H1 (cell line): ENCODE data around the gene EGF. TPM values are rescaled to one million over a fixed set of nuclear protein-coding genes. Genes with fewer than 3 reads are reported as not detected.

Experiments used
- ATF2 ChIP-seq: IDR thresholded peaks from 2 replicates; pipeline ENCODE4 v1.6.1; 2012; ENCODE audit warnings: low read length, inconsistent platforms
- CBX5 ChIP-seq: fragments of 300-800, 300-1000 bp; sonication (generic); IDR thresholded peaks from 2 replicates; pipeline ENCODE4 v1.7.1; 2016; ENCODE audit warnings: antibody characterized with exemption, low read length, low read depth
- CHD7 ChIP-seq: fragments of 300-600 bp; sonication (generic); IDR thresholded peaks from 2 replicates; pipeline ENCODE4 v1.7.1; 2012; ENCODE audit warnings: low read length, moderate library complexity, mild to moderate bottlenecking, inconsistent platforms; ENCODE audit not compliant: insufficient replicate concordance
- CREB1 ChIP-seq: IDR thresholded peaks from 2 replicates; pipeline ENCODE4 v1.6.1; 2012; ENCODE audit warnings: inconsistent platforms
- CTBP2 ChIP-seq: IDR thresholded peaks from 2 replicates; pipeline ENCODE4 v1.7.0; 2011; ENCODE audit warnings: borderline replicate concordance, mild to moderate bottlenecking, moderate library complexity, mixed read lengths, low read length; ENCODE audit not compliant: insufficient read depth, insufficient read length
- EP300 ChIP-seq, 2 experiments: IDR thresholded peaks; 1 replicate in 1 of 2; 2 replicates in 1 of 2; pipeline ENCODE4 v1.6.1; 2011 to 2012; ENCODE audit warnings: low read depth in 2 of 2, low read length in 2 of 2, mild to moderate bottlenecking in 2 of 2, borderline replicate concordance in 1 of 2, inconsistent platforms in 1 of 2, moderate library complexity in 1 of 2
- PHF8 ChIP-seq: fragments of 200-600 bp; sonication (generic); conservative IDR thresholded peaks from 2 replicates; pipeline ENCODE4 v1.7.1; 2012; ENCODE audit warnings: low read depth, mild to moderate bottlenecking, inconsistent platforms, low read length, moderate library complexity
- RNF2 ChIP-seq: fragments of 200-900, 300-1000 bp; sonication (generic); IDR thresholded peaks from 2 replicates; pipeline ENCODE4 v1.7.1; 2016; ENCODE audit warnings: borderline replicate concordance, low read depth, mild to moderate bottlenecking, antibody characterized with exemption, low read length; ENCODE audit not compliant: poor library complexity, severe bottlenecking; ENCODE audit errors: missing control alignments
- ZNF274 ChIP-seq: IDR thresholded peaks from 2 replicates; pipeline ENCODE4 v1.7.0; 2012; ENCODE audit warnings: low read length, borderline replicate concordance; ENCODE audit errors: extremely low read depth
- polyA plus RNA-seq, 7 experiments: library from polyadenylated mRNA; depleted of rRNA in 3 of 7; stranded (reverse) in 5 of 7; unstranded in 2 of 7; fragments of >200 nt in 5 of 7; fragments of 200-250 nt in 2 of 7; gene quantifications; 1 replicate in 5 of 7; 2 replicates in 1 of 7; 4 replicates in 1 of 7; pipeline versions ENCODE4 v1.2.1 to v1.2.3, GENCODE V29; 2011 to 2013; ENCODE audit warnings: missing spikeins in 2 of 7, mixed read lengths in 2 of 7
- total RNA-seq: library from RNA; stranded (reverse); fragmentation: NEBNext Ultra II Directional; extraction: Animal tissue kit (Norgen Biotek cat#: 25700); gene quantifications from 2 replicates; pipeline ENCODE4 v1.2.1, GENCODE V29; 2021

EGF gene
- total and polyA plus RNA-seq, 2 of the 8 experiments (the other 6 are each of a cell fraction or from before 2014, with no cell fraction given) = 1.5 to 2.6 TPM

DNA sequence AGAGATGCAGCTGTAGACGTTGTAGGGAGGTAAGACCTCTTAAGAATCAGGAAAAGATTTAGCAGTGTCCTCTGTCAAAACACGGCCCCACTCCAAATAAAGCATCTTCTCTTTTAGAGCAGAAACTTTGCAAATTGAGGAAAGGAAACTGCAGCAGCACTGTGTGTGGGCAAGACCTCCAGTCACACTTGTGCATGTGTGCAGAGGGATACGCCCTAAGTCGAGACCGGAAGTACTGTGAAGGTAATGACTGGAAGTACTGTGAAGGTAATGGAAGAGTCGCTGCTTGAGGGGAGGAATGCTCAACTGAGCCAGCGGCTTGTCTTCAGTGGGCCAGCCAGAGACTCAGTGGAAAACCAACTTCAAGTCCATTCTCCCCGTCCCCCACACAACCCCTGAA, 46.5 kb downstream of the EGF start (continued):
- no peak for TF ChIP-seq CHD7
- no peak for TF ChIP-seq RNF2
- no peak for TF ChIP-seq EP300 (IDR thresholded peaks at IDR 0.05; ENCODE audit: borderline replicate concordance in 1 of 2, low read depth in 2 of 2, low read length in 2 of 2)
- no peak for TF ChIP-seq CTBP2
- TF ChIP-seq ZNF274 = no peak
- no peak for TF ChIP-seq PHF8
- no peak for TF ChIP-seq CBX5
- no peak for TF ChIP-seq CREB1
- TF ChIP-seq ATF2 = no peak
